Smooth muscle cell of trachea (primary cell): ENCODE results near the gene GCSAML. TPM values are rescaled to one million over a fixed set of nuclear protein-coding genes. Genes with fewer than 3 reads are reported as not detected.

Source experiments
- total RNA-seq: library from RNA; depleted of rRNA; stranded (reverse); fragments of >200 nt; gene quantifications from 2 replicates; pipeline ENCODE4 v1.2.1, GENCODE V29; 2014

GCSAML gene
- total RNA-seq, result not detected in 2 replicates

GRCh38 chr1:247548769-247549182 lies at the start of gene GCSAML:
Gene GCSAML, plus strand, starts transcription at chr1:247549134. Its CDS starts 58 bp downstream, at chr1:247549192.

GRCh38 chr1:247536340-247536739 lies 12.6 kb upstream of the GCSAML start, which contains the start of gene OR2C3:
Gene OR2C3, minus strand, starts transcription at chr1:247536440. Its CDS starts 3,929 bp downstream, at chr1:247532511.

GRCh38 chr1:247588060-247588459 lies 39.1 kb downstream of the GCSAML start, which contains the start of gene OR2G2:
Gene OR2G2, plus strand, starts transcription at chr1:247588360. Its CDS starts 0 bp downstream, at chr1:247588360.

GRCh38 chr1:247605286-247605685 lies 56.4 kb downstream of the GCSAML start, which contains the start of gene OR2G3:
Gene OR2G3, plus strand, starts transcription at chr1:247605586. Its CDS starts 0 bp downstream, at chr1:247605586.

Other genes starting within 250 kb of the GCSAML start
- 19.9 and 22.2 TPM in 2 replicates for gene ZNF496, start 217.3 kb upstream of the GCSAML start, total RNA-seq
- under 0.01 TPM in 1 of 2 replicates, not detected in the other for gene NLRP3, start 133.0 kb upstream of the GCSAML start, total RNA-seq
- not detected in 2 replicates for gene OR2B11, start 91.0 kb upstream of the GCSAML start, total RNA-seq
- gene OR2C3, start 12.7 kb upstream of the GCSAML start, total RNA-seq, result not detected in 2 replicates
- not detected in 2 replicates for gene OR2G2, start 39.2 kb downstream of the GCSAML start, total RNA-seq
- gene OR2G3, start 56.5 kb downstream of the GCSAML start, total RNA-seq, result 0.29 TPM in 1 of 2 replicates, not detected in the other
- gene OR13G1, start 130.6 kb downstream of the GCSAML start, total RNA-seq, result not detected in 2 replicates
- gene OR6F1, start 167.5 kb downstream of the GCSAML start, total RNA-seq, result not detected in 2 replicates
- not detected in 2 replicates for gene OR14K1, start 189.5 kb downstream of the GCSAML start, total RNA-seq
- not detected in 2 replicates for gene OR14A2, start 199.0 kb downstream of the GCSAML start, total RNA-seq
- not detected in 2 replicates for gene OR1C1, start 211.4 kb downstream of the GCSAML start, total RNA-seq